ENCODE data around the gene WDR70.
"Not testable (repeated sequence)": the region's sequence is repeated elsewhere in the genome, so short reads cannot be mapped to it uniquely, and the experiment has no call there.

WDR70 gene

GRCh38 chr5:37511646-37512045, 132.5 kb downstream of the WDR70 start:
- no peak for DNase-seq (ENCODE audit: extremely low read depth in 1 of 2, low read depth in 1 of 2)

- DNase-seq (ENCODE audit: extremely low read depth in 1 of 2, low read depth in 1 of 2): no peak
Observed at GRCh38 chr5:37514946-37515345, 135.8 kb downstream of the WDR70 start.

DNA sequence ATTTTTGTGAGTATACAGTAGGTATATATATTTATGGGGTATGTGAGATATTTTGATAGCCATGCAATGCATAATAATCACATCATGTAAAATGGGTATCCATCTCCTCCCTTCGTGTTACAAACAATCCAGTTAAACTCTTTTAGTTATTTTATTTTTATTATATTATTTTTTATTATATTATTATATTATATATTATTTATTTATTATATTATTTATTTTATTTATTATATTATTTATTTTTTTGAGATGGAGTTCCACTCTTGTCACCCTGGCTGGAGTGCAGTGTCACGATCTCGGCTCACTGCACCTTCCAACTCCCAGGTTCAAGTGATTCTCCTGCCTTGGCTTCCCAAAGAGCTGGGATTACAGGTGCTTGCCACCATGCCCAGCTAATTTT, 138.6 kb downstream of the WDR70 start:
- no peak for DNase-seq (ENCODE audit: extremely low read depth in 1 of 2, low read depth in 1 of 2)

DNA sequence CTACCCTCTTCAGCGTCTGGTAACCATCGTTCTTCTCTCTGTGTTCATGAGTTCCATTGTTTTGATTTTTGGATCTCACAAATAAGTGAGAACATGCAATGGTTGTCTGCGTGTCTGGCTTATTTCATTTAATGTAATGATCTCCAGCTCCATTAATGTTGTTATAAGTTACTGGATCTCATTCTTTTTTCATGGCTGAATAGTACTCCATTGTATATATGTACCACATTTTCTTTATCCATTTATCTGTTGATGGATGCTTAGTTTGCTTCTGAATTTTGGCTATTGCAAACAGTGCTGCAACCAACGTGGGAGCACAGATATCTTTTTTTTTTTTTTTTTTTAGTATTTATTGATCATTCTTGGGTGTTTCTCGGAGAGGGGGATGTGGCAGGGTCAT, 139.2 kb downstream of the WDR70 start:
- not testable (repeated sequence) for DNase-seq (ENCODE audit: extremely low read depth in 1 of 2, low read depth in 1 of 2)

DNA sequence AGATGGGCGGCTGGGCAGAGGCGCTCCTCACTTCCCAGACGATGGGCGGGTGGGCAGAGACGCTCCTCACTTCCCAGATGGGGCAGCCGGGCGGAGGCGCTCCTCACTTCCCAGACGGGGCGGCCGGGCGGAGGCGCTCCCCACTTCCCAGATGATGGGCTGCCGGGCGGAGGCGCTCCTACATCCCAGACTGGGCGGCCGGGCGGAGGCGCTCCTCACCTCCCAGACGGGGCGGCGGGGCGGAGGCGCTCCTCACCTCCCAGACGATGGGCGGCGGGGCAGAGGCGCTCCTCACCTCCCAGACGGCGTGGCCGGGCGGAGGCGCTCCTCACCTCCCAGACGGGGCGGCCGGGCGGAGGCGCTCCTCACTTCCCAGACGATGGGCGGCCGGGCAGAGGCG, 140.2 kb downstream of the WDR70 start:
- DNase-seq (ENCODE audit: extremely low read depth in 1 of 2, low read depth in 1 of 2): no peak

DNA sequence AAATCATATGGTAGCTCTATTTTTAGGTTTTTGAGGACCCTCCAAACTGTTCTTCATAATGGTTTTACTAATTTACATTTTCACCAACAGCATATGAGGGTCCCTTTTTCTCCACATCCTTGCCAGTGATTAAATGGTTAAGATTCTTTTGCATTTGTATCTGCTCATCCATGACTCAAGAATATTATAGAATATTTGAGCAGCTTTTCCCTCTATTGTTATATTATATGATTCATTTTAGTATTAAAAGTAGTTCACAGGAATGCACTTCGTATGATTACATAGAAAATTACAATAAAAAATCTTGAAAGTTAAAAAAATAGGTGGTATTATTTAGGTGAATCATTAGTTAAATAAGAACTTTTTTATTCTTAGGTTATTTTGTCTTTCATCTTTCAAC, 140.7 kb downstream of the WDR70 start:
- DNase-seq (ENCODE audit: extremely low read depth in 1 of 2, low read depth in 1 of 2): no peak

GRCh38 chr5:37520811-37521210, 141.7 kb downstream of the WDR70 start:
- DNase-seq (ENCODE audit: extremely low read depth in 1 of 2, low read depth in 1 of 2): no peak

GRCh38 chr5:37532976-37533740, 154.0 kb downstream of the WDR70 start:
- DNase-seq (ENCODE audit: extremely low read depth in 1 of 2, low read depth in 1 of 2): no peak

DNA sequence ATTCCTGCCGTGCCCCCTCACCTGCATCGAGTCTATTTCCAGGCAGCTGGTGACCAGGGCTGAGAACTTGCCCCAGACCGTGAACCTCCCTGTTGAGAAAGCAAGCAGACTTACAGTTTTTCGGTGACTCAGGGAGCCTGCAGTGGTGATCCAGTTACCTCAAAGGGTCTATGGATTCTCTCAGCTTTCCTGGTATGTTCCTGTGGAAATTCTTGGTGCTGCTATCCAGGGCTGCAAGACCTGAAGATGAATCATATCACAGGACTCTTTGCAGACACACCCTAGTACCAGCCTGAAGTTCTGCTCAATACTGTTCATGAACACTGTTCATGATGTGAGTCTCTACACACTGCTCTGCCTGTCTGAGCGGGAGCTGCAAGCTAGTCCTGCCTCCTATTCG, 154.7 kb downstream of the WDR70 start:
- no peak for DNase-seq (ENCODE audit: extremely low read depth in 1 of 2, low read depth in 1 of 2)

DNA sequence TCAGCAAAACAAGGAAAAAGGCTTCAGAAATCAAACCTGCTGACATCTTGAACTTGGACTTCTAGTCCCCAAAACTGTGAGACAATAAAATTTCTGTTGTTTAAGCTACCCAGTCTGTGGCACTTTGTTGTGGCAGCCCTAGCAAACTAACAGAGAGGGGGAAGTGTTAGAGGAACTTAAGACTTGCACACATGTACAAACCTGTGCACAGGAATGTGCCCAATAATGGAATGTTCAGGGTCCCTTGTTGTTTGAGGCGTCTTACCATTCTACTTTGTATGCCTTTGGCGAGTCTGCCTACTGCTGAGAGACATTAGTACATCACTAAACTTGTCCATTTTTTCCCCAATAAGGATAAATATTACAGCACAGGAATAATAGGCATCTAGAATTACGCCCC, 160.3 kb downstream of the WDR70 start:
- no peak for DNase-seq (ENCODE audit: extremely low read depth in 1 of 2, low read depth in 1 of 2)

- DNase-seq (ENCODE audit: extremely low read depth in 1 of 2, low read depth in 1 of 2): no peak
Observed at GRCh38 chr5:37543216-37543615, 164.1 kb downstream of the WDR70 start.

DNA sequence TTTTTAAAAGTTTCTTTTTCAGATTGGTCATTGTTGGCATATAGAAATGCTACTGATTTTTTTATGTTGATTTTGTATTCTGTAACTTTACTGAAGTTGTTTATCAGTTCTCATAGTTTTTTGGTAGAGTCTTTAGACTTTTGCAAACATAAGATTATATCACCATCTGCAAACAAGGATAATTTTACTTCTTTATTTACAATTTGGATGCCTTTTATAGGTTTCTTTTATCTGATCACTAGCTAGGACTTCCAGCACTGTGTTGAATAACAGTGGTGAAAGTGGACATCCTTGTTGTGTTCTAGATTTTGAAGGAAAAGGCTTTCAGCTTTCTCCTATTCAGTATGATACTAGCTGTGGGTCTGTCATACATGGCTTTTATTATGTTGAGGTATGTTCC, 170.3 kb downstream of the WDR70 start:
- no peak for DNase-seq (ENCODE audit: extremely low read depth in 1 of 2, low read depth in 1 of 2)

DNA sequence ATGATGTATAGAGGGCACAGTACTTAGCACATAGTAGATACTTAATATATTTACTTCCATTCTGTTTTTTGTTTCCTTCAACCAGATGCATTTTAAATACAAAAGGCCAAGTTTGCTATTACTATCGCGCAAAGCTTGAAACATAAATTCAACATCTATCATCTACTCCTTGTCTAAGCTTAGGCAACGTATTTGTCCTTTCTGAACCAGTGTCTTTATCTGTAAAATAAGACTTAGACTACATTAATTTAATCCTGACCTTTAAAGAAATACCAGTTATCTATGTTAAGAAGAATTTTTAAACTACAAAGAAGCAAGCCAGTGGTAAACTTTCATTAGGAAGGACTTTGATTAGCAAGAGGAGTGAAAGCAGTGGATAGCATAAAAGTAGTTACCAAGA, 173.0 kb downstream of the WDR70 start:
- no peak for DNase-seq (ENCODE audit: extremely low read depth in 1 of 2, low read depth in 1 of 2)

- no peak for DNase-seq (ENCODE audit: extremely low read depth in 1 of 2, low read depth in 1 of 2)
Observed at GRCh38 chr5:37552770-37553719, 173.9 kb downstream of the WDR70 start.

DNA sequence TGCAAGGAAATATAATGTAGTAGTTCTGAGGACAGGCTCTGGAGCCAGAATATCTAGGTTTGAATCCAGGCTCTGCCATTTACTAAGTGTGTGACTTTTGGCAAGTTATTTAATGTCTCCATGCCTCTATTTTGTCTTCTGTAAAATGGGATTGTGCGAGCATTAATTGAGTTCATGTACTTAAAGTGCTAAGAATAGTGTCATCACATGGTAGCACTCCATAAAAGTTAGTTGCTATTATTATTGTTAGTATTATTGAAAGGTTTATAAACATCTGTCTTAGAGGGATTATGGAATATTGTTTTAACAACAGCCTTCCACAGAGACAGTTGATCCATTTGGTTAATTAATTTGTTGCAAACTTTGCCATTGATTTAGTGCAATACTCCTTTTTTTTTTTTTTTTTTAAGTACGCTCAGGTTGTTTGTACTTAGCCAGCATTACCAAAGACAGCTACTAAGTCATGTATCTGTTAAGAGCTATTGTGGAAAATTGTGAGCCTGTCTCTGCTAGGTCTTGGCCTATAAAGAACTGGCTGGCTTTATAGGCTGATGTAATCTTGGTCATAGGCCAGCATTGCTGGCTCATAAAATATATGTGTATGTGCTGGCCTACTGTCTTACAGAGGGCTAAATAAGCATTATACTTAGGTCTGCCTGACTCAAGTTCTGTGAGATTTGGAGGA, 174.7 kb downstream of the WDR70 start:
- DNase-seq (ENCODE audit: extremely low read depth in 1 of 2, low read depth in 1 of 2): no peak

GRCh38 chr5:37554405-37554739, 175.3 kb downstream of the WDR70 start:
- DNase-seq (ENCODE audit: extremely low read depth in 1 of 2, low read depth in 1 of 2): no peak

GRCh38 chr5:37554938-37555337, 175.8 kb downstream of the WDR70 start:
- DNase-seq (ENCODE audit: extremely low read depth in 1 of 2, low read depth in 1 of 2): no peak

DNA sequence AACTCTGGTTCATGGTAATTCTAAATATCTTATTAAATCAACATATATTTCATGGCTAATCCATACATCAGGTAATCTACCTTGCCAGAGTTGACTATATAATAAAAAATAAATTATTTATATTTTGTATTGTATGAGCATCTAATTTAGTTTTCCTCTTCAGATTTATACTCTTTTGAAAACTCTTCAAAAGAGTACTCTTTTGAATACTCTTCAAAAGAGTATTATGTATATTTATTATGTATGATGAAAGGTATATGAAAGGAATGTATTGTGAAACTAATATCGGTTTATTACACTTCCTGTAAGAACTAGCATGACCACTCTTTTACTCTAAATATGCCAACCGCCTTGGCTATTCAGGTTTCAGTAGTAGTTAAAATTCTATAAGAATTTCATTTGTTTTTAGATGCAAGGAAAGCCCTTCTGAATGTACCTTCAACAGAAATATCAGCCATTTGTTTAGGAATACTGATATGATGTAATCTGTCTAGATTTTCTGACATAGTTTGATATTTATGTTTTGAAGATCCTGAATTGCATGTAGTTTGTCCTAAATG, 178.7 kb downstream of the WDR70 start:
- no peak for DNase-seq (ENCODE audit: extremely low read depth in 1 of 2, low read depth in 1 of 2)

DNA sequence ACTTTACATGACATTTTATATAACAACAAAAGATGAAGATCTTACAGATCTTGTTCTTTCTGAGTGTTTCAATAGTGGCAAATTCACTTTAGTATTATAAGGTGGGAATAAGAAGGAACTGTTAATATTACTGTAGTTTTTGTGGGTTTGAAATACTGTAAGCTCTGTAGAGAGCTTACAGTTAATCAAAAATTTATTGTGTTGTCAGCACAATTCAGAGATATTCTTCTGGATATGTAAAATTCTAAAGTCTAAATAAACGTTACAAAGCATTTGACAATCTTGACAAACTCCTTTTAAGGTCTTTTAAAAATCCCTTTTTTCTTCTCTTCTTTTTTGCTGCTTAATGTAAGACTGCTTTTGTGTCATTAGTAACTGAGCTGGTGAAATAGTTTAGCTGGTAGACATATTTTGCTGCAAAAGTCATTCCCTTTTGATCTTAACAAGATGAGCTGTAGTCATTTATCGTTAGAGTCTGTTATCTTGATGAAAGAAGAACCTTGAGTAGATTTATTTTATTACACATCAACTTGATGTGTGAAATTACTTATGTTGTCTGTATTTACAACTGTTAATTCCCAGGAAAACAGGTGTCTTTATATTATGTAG, 186.0 kb downstream of the WDR70 start:
- DNase-seq (ENCODE audit: extremely low read depth in 1 of 2, low read depth in 1 of 2): no peak

- no peak for DNase-seq (ENCODE audit: extremely low read depth in 1 of 2, low read depth in 1 of 2)
Observed at GRCh38 chr5:37567566-37567965, 188.4 kb downstream of the WDR70 start.

All from activated CD8-positive, alpha-beta memory T cell treated with anti-CD3 and anti-CD28 coated beads for 1 hour (primary cell).